Measurements from ENCODE around the gene ARHGAP42. TPM values are rescaled to one million over a fixed set of nuclear protein-coding genes. Genes with fewer than 3 reads are reported as not detected.

The ARHGAP42 gene
- total RNA-seq, 4 donors from 2014 or later = 21.8 to 55.7 (median 35.9) TPM

- no peaks in the 10 kb centered on the region for H3K36me3 ChIP-seq
- WGBS, 2 donors = 93 to 95% methylated on average over 6 of the region's 6 CpGs
- H3K27ac ChIP-seq = no peak overlapping the region
- no peaks in the 10 kb centered on the region for H3K27me3 ChIP-seq
- TF ChIP-seq CTCF (IDR thresholded peaks at IDR 0.05) = no peak
- no peak for TF ChIP-seq POLR2A (IDR thresholded peaks at IDR 0.05)
- no peaks in the 10 kb centered on the region for H3K9me3 ChIP-seq
- intact Hi-C loops (cut with DNase I) = no loop called here
- H3K4me3 ChIP-seq (replicated peaks in 1 of 3) = no peak overlapping the region
- DNase-seq = no peak
- H3K4me1 ChIP-seq = peaks cover 3 to 10% of the 10 kb centered on the region in 2 donors
These were observed 227.5 kb downstream of the ARHGAP42 start for GRCh38 chr11:100914415-100915110.

DNA sequence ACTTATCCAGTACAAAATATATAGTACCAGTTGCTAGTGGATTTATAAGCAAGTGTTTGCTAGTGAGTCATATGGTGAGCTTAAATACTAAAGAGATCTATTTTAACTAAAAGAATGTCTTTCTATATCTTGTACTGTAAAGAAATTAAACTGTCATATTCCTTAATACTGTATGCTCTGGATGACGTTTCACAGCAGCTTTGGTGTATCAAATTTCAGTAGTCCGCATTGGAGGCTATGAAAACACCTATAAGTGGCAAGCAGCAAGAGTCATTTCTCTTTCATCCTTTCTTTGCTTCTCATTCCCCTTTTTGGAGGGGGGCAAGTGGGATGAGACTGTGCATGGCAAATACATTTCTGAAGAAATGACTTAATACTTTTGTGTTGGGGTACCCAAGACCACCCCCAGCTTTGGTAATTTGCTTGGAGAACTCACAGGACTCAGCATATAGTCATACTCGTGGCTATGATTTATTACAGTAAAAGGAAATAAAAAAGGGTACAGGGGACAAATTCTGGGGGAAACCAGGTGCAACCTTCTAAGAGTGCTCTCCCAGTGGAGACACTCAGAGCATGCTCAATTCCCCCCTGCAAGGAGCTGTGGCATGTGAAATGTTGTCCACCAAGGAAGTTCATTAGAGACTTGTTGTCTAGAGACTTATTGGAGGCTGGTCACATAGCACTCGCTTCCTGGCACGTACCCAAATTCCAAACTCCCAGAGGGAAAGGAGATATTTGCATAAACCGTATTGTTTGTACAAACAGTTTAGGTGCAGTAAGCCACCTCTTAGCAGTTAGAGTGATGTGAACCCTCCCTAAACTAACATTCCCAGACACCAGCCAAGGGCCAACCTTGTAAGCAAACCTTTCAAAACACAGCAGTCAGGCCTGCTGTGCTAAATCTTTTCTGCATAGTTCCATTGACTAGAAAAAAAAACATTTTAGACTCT, 231.7 kb downstream of the ARHGAP42 start:
- no peak for TF ChIP-seq CTCF (IDR thresholded peaks at IDR 0.05)
- no peak for TF ChIP-seq POLR2A (IDR thresholded peaks at IDR 0.05)
- no peaks in the 10 kb centered on the region for H3K27me3 ChIP-seq
- WGBS, 2 donors = 35 to 53% methylated on average over 6 of the region's 6 CpGs
- peak overlapping the region in 1 of 3 donors; percentile 66 for H3K27ac ChIP-seq
- intact Hi-C loops (cut with DNase I) = no loop called here
- DNase-seq = peak; percentile 60 to 72
- peaks cover 5 to 12% of the 10 kb centered on the region in 2 donors for H3K4me1 ChIP-seq
- H3K36me3 ChIP-seq = no peaks in the 10 kb centered on the region
- no peaks in the 10 kb centered on the region for H3K9me3 ChIP-seq
- no peak overlapping the region for H3K4me3 ChIP-seq (replicated peaks in 1 of 3)

DNA sequence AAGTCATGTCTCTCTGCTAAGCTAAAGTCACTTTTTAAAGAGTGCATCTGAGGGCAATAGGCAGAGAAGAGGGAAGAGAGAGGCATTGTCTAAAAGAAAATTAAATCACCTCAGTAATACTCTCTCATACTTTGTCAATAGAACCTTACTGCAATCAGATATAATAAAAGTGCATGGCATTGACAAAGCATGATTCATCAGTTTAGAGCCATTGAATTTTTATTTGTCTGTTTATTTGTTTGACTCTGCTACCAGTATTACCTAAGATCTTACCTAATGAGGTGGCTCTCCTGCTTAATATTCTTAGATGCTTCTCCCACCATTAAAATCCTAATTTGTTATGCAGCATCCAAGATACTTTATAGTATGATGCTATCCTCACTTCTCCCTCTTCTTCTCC, 233.5 kb downstream of the ARHGAP42 start:
- no peak overlapping the region for H3K4me3 ChIP-seq (replicated peaks in 1 of 3)
- DNase-seq = no peak
- TF ChIP-seq POLR2A (IDR thresholded peaks at IDR 0.05) (no peak), CTCF (IDR thresholded peaks at IDR 0.05) (no peak)
- H3K4me1 ChIP-seq = peaks cover 5 to 12% of the 10 kb centered on the region in 2 donors
- H3K9me3 ChIP-seq = no peaks in the 10 kb centered on the region
- H3K36me3 ChIP-seq = no peaks in the 10 kb centered on the region
- intact Hi-C loops (cut with DNase I) = loop anchor here (10.0 kb wide), 1 partner anchor 246 kb away; no protein-coding TSS in a partner anchor
- H3K27ac ChIP-seq = no peak overlapping the region
- no peaks in the 10 kb centered on the region for H3K27me3 ChIP-seq

GRCh38 chr11:100922121-100922520, 235.0 kb downstream of the ARHGAP42 start:
- Histone ChIP-seq H3K9me3 (no peaks in the 10 kb centered on the region), H3K36me3 (no peaks in the 10 kb centered on the region), H3K27me3 (no peaks in the 10 kb centered on the region), H3K27ac (no peak overlapping the region), H3K4me1 (peaks cover 5 to 12% of the 10 kb centered on the region in 2 donors), H3K4me3 (replicated peaks in 1 of 3) (no peak overlapping the region)
- intact Hi-C loops (cut with DNase I) = loop anchor here (10.0 kb wide), 1 partner anchor 247 kb away; no protein-coding TSS in a partner anchor
- TF ChIP-seq CTCF (IDR thresholded peaks at IDR 0.05) (no peak), POLR2A (IDR thresholded peaks at IDR 0.05) (no peak)
- WGBS, 2 donors = 81 to 91% methylated on average over 5 of the region's 5 CpGs
- DNase-seq = no peak
